ENCODE data around the gene VCAN.

DNA sequence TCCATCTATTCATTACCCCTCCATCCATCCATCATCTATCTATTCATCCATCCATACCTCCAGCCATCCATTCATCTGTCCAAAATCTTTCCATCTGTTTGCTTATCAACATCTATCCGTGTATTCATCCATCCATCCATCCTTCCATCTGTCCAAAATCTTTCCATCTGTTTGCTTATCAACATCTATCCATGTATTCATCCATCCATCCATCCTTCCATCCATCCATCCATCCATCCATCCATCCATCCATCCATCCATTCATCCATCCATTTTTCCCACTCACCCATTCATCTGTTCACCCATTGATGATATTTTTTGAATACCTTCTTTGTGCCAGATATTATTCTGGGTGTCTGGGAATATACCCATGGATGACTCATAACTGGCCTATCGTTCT lies 12.8 kb downstream of the VCAN start:
- TF ChIP-seq, protein P1, sequence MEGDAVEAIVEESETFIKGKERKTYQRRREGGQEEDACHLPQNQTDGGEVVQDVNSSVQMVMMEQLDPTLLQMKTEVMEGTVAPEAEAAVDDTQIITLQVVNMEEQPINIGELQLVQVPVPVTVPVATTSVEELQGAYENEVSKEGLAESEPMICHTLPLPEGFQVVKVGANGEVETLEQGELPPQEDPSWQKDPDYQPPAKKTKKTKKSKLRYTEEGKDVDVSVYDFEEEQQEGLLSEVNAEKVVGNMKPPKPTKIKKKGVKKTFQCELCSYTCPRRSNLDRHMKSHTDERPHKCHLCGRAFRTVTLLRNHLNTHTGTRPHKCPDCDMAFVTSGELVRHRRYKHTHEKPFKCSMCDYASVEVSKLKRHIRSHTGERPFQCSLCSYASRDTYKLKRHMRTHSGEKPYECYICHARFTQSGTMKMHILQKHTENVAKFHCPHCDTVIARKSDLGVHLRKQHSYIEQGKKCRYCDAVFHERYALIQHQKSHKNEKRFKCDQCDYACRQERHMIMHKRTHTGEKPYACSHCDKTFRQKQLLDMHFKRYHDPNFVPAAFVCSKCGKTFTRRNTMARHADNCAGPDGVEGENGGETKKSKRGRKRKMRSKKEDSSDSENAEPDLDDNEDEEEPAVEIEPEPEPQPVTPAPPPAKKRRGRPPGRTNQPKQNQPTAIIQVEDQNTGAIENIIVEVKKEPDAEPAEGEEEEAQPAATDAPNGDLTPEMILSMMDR (IDR thresholded peaks at IDR 0.05) = no peak
- TF ChIP-seq EP300 (IDR thresholded peaks at IDR 0.05) (no peak), POLR2A (IDR thresholded peaks at IDR 0.05) (no peak)

All from stomach (tissue), 4 donors.